Mammary epithelial cell (primary cell): Measurements from ENCODE around the gene NIT1.

Experiments
- CTCF ChIP-seq, 2 donors: IDR thresholded peaks in 1 of 2; conservative IDR thresholded peaks in 1 of 2; 2 replicates each; pipeline ENCODE4 v1.5.1; 2011 to 2012; ENCODE audit warnings: inconsistent platforms in 2 of 2, low read length in 2 of 2, mild to moderate bottlenecking in 2 of 2, control low read depth in 1 of 2, low read depth in 1 of 2; ENCODE audit not compliant: insufficient read depth in 1 of 2; ENCODE audit errors: extremely low read depth in 1 of 2
- EZH2 ChIP-seq: IDR thresholded peaks from 2 replicates; pipeline ENCODE4 v1.6.1; 2012; ENCODE audit warnings: low read length, inconsistent platforms, borderline replicate concordance

- TF ChIP-seq CTCF (conservative IDR thresholded peaks at IDR 0.05 in 1 of 2, IDR thresholded peaks at IDR 0.05 in 1 of 2; ENCODE audit: extremely low read depth in 1 of 2, insufficient read depth in 1 of 2, low read depth in 1 of 2, low read length in 2 of 2): no peak
- no peak for TF ChIP-seq EZH2
These were observed 45.9 kb downstream of the NIT1 start for GRCh38 chr1:161163793-161164192.
